GM21381 (cell line): ENCODE results near the gene DSEL.

Experiments used
- ATAC-seq: cut with Tn5 transposase; IDR thresholded peaks from one replicate; pipeline ENCODE4 v1.9.1; 2021; ENCODE audit warnings: mild to moderate bottlenecking, moderate library complexity; ENCODE audit not compliant: unreplicated experiment

The DSEL gene

GRCh38 chr18:67504739-67505138, 11.8 kb downstream of the DSEL start:
- ATAC-seq: no peak

GRCh38 chr18:67500522-67501205, 15.9 kb downstream of the DSEL start:
- ATAC-seq: no peak

- ATAC-seq: no peak
Measured at GRCh38 chr18:67496469-67496868, 20.1 kb downstream of the DSEL start.

- no peak for ATAC-seq
Measured at GRCh38 chr18:67486534-67486933, 30.0 kb downstream of the DSEL start.

GRCh38 chr18:67485655-67486054, 30.9 kb downstream of the DSEL start:
- ATAC-seq: no peak

- ATAC-seq: no peak
Measured at GRCh38 chr18:67484458-67484857, 32.1 kb downstream of the DSEL start.

GRCh38 chr18:67483952-67484351, 32.6 kb downstream of the DSEL start:
- ATAC-seq: no peak

- no peak for ATAC-seq
Measured at GRCh38 chr18:67483237-67483636, 33.3 kb downstream of the DSEL start.

- no peak for ATAC-seq
Measured at GRCh38 chr18:67478249-67478648, 38.3 kb downstream of the DSEL start.

GRCh38 chr18:67477522-67477921, 39.0 kb downstream of the DSEL start:
- no peak for ATAC-seq

GRCh38 chr18:67476585-67476984, 39.9 kb downstream of the DSEL start:
- ATAC-seq: no peak

- ATAC-seq: no peak
Measured at GRCh38 chr18:67475673-67476072, 40.8 kb downstream of the DSEL start.

- ATAC-seq: no peak
Measured at GRCh38 chr18:67468038-67468437, 48.5 kb downstream of the DSEL start.

- ATAC-seq: no peak
Measured at GRCh38 chr18:67467188-67467587, 49.3 kb downstream of the DSEL start.

- ATAC-seq: no peak
Measured at GRCh38 chr18:67464499-67464898, 52.0 kb downstream of the DSEL start.

- no peak for ATAC-seq
Measured at GRCh38 chr18:67463829-67464228, 52.7 kb downstream of the DSEL start.

GRCh38 chr18:67456711-67457110, 59.8 kb downstream of the DSEL start:
- no peak for ATAC-seq
